Peyer's patch (tissue), 4 donors: Measurements from ENCODE around the gene GSKIP. TPM values are rescaled to one million over a fixed set of nuclear protein-coding genes. Genes with fewer than 3 reads are reported as not detected.

Experiments
- DNase-seq, 3 donors: peaks; one replicate each; pipeline ENCODE4 v3.0.0-alpha.2; 2017 to 2019
- H3K27ac ChIP-seq, 4 donors: fragments of 200-600 bp; sonication (generic); one replicate each; pipeline ENCODE4 v1.5.1; 2016 to 2019
- H3K27me3 ChIP-seq, 2 donors: fragments of 200-600 bp; sonication (generic); one replicate each; pipeline ENCODE4 v1.5.1; 2019
- H3K36me3 ChIP-seq, 3 donors: fragments of 200-600 bp; sonication (generic); one replicate each; pipeline ENCODE4 v1.5.1; 2016 to 2019
- H3K4me1 ChIP-seq, 4 donors: fragments of 200-600 bp; sonication (generic); one replicate each; pipeline ENCODE4 v1.5.1; 2016 to 2019
- H3K4me3 ChIP-seq, 4 donors: fragments of 200-600 bp; sonication (generic); 1 replicate in 3 of 4; 2 replicates in 1 of 4; pipeline ENCODE4 v1.5.1; 2016 to 2019; ENCODE audit warnings: mild to moderate bottlenecking in 1 of 4
- H3K9me3 ChIP-seq, 4 donors: fragments of 200-600 bp; sonication (generic); one replicate each; pipeline ENCODE4 v1.5.1; 2016 to 2019; ENCODE audit warnings: mild to moderate bottlenecking in 1 of 4
- CTCF ChIP-seq, 6 experiments: fragments of 450-650 bp in 4 of 6; fragments of 200-600 bp in 2 of 6; sonication (generic) in 1 of 6; IDR thresholded peaks; one replicate each; pipeline ENCODE4 v1.5.1; 2017 to 2019; ENCODE audit warnings: antibody characterized with exemption in 6 of 6, mild to moderate bottlenecking in 3 of 6, moderate library complexity in 1 of 6
- POLR2A ChIP-seq, 2 donors: fragments of 450-650 bp; IDR thresholded peaks; one replicate each; pipeline ENCODE4 v1.5.1; 2017; ENCODE audit warnings: antibody characterized with exemption in 2 of 2, mild to moderate bottlenecking in 2 of 2, moderate library complexity in 2 of 2
- total RNA-seq, 4 donors: library from RNA; depleted of rRNA; stranded (reverse); fragments of >200 nt; gene quantifications; one replicate each; pipeline ENCODE4 v1.1.0, GENCODE V29; 2016

The GSKIP gene
- total RNA-seq, 4 donors from 2014 or later, result 56.8 to 140 (median 62.8) TPM

GRCh38 chr14:96352708-96353107 is 10.6 kb upstream of the GSKIP start:
- Histone ChIP-seq H3K9me3 (no peaks in the 10 kb centered on the region), H3K36me3 (no peaks in the 10 kb centered on the region), H3K27ac (no peak overlapping the region), H3K4me1 (no peaks in the 10 kb centered on the region), H3K4me3 (no peak overlapping the region), H3K27me3 (no peaks in the 10 kb centered on the region)
- no peak for DNase-seq
- TF ChIP-seq CTCF (IDR thresholded peaks at IDR 0.05) (no peak), POLR2A (IDR thresholded peaks at IDR 0.05) (no peak)

DNA sequence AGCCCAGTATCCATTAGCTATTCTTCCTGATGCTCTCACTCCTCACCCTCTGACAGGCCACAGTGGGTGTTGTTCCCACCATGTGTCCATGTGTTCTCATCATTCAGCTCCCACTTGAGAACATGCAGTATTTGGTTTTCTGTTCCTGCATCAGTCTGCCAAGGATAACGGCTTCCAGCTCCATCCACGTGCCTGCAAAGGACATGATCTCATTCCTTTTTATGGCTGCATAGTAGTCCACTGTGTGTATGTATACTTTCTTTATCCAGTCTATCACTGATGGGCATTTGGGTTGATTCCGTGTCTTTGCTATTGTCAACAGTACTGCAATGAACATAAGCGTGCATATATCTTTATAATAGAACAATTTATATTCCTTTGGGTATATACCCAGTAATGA is 9.1 kb upstream of the GSKIP start:
- TF ChIP-seq CTCF (IDR thresholded peaks at IDR 0.05), result no peak
- no peak for TF ChIP-seq POLR2A (IDR thresholded peaks at IDR 0.05)
- no peak overlapping the region for H3K27ac ChIP-seq
- H3K9me3 ChIP-seq, result no peaks in the 10 kb centered on the region

GRCh38 chr14:96357216-96357615 is 6.1 kb upstream of the GSKIP start:
- Histone ChIP-seq H3K27ac (no peak overlapping the region), H3K9me3 (no peaks in the 10 kb centered on the region), H3K36me3 (no peaks in the 10 kb centered on the region), H3K4me1 (peaks cover 0 to 24% (median 0%) of the 10 kb centered on the region in 4 donors), H3K4me3 (no peak overlapping the region), H3K27me3 (no peaks in the 10 kb centered on the region)
- DNase-seq, result no peak
- TF ChIP-seq POLR2A (IDR thresholded peaks at IDR 0.05) (no peak), CTCF (IDR thresholded peaks at IDR 0.05) (no peak)

More for the DNA sequence above, 9.1 kb upstream of the GSKIP start:
- Histone ChIP-seq H3K4me3 (no peak overlapping the region), H3K36me3 (no peaks in the 10 kb centered on the region), H3K4me1 (no peaks in the 10 kb centered on the region), H3K27me3 (no peaks in the 10 kb centered on the region)
- DNase-seq, result no peak

- Histone ChIP-seq H3K4me3 (no peak overlapping the region), H3K27ac (no peak overlapping the region), H3K36me3 (no peaks in the 10 kb centered on the region), H3K4me1 (peaks cover 0 to 30% (median 1%) of the 10 kb centered on the region in 4 donors), H3K27me3 (no peaks in the 10 kb centered on the region), H3K9me3 (no peaks in the 10 kb centered on the region)
- TF ChIP-seq CTCF (IDR thresholded peaks at IDR 0.05), result no peak
- no peak for TF ChIP-seq POLR2A (IDR thresholded peaks at IDR 0.05)
- DNase-seq, result no peak
Observed at GRCh38 chr14:96359959-96360358, 3.4 kb upstream of the GSKIP start.

- DNase-seq, result peak; percentile 39 to 77 (median 59)
- Histone ChIP-seq H3K9me3 (no peaks in the 10 kb centered on the region), H3K4me1 (peaks cover 0 to 37% (median 1%) of the 10 kb centered on the region in 4 donors), H3K36me3 (no peaks in the 10 kb centered on the region), H3K27me3 (no peaks in the 10 kb centered on the region), H3K4me3 (peak overlapping the region; percentile 54 to 99 (median 86)), H3K27ac (peak overlapping the region; percentile 81 to 99 (median 90))
- TF ChIP-seq POLR2A (IDR thresholded peaks at IDR 0.05) (peak; percentile 25 to 55), CTCF (IDR thresholded peaks at IDR 0.05) (no peak)
Observed at GRCh38 chr14:96362071-96362964, 1.0 kb upstream of the GSKIP start.
